ENCODE measurements around the gene KIAA1217.

Gene KIAA1217

DNA sequence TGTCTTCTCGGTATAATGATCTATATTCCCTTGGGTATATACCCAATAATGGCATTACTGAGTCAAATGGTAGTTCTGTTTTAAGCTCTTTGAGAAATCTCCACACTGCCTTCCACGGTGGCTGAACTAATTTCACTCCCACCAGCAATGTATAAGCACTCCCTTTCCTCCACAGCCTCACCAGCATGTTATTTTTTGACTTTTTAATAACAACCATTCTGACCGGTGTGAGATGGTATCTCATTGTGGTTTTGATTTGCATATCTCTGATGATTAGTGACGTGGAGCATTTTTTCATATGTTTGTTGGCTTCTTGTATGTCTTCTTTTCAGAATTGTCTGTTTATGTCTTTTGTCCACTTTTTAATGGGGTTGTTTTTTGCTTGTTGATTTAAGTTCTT is 33.6 kb downstream of the KIAA1217 start:
- no peak for DNase-seq

DNA sequence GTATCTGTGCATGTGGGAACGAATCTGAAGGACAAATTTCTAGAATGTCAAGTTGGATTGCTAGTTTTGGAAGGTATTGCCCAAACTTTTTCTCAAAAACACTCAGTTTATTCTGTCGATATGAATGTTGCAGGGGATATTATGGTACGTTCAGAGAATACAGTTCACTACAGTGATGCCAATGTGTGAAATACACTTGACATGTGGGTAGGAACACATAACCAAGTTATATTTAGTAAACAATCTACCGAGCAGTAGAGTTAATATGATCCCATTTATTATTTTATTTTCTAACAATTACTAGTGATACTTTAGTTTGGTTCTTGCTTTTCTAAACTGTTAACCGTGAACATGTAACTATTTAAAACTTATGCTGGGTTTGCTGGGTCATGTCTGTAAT is 37.4 kb downstream of the KIAA1217 start:
- DNase-seq = no peak

DNA sequence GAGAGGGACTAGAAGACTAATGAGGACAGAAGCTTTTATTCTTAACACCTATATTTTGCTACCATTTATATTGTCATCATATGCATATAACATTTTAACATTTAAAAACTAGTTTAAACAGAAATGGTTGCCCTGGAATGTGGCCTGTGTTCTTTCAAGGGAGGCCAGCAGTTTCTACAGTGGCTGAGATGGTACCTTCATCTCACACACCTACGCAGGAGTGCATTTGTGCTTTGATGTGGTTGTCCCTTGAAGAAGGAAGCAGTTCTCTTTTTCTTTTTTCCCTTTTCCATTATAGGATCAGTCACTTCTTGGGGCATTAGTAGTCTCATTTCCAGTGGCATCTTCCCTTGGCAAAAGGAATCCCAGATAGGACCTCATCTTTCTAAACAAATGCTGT is 38.9 kb downstream of the KIAA1217 start:
- DNase-seq = no peak

DNA sequence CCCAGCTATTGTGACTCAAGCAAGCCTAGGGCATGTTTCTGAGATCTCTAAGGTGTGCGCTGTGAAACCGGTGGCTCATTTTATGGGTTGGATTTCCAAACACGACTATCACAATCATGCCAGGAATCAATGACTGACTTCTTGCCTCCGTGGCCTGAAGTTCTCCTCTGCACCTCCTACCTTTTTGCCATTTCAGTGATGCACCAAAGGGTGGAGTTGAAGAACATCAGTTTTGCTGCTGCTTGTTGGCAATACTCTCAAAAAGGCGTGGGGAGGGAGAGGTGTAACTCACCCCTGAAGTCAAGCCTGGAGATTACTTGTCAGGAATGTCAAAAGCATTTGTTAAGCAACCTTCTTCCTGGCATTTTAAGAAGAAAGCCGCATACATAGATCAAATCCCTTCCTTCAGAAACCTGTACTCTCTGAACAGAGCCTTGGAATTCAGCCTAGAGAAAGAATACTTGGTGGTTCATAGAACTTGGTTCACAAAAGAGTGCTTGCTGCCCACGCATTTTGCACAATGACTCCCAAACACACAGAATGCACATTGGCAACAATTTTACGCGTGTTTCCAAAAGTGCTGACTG is 41.0 kb downstream of the KIAA1217 start:
- no peak for DNase-seq

DNA sequence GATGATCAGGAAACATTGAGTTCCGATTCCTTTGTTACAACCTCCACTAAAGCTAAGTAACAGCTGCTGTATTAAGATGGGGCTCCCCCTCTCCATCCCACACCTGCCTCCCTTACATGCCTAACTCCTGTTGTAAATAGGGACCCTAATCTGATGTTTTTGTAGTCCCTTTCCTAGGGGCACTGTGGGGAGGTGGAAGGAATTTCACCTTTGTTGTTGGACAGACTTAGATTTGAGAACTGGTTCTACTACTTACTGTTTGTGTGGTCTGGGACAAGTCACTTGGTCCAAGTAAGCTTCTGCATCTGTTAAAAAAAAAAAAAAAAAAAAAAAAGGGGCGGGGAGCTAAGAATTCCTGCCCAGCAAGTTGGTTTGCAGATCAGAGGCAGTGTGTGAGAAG is 42.6 kb downstream of the KIAA1217 start:
- DNase-seq = peak in 1 of 2 experiments; percentile 0

DNA sequence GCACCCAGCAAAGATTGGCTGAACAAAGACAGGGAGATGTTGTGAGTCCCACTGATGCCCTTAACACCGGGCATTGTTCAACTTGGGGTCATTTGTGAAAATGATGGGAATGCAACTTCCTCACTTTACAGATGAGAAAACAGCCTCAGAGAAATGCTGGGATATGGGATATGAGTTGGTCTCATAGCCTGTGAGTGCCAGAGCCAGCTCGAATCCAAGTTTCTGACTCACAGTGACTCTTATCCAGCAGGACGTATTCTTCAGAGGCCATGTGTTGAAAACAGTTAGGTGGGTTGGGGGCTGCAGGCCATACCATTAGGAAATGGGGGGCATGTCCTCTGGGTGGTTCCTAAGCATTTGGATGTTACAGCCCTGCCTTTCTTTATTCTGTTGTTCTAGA is 45.2 kb downstream of the KIAA1217 start:
- no peak for DNase-seq

DNA sequence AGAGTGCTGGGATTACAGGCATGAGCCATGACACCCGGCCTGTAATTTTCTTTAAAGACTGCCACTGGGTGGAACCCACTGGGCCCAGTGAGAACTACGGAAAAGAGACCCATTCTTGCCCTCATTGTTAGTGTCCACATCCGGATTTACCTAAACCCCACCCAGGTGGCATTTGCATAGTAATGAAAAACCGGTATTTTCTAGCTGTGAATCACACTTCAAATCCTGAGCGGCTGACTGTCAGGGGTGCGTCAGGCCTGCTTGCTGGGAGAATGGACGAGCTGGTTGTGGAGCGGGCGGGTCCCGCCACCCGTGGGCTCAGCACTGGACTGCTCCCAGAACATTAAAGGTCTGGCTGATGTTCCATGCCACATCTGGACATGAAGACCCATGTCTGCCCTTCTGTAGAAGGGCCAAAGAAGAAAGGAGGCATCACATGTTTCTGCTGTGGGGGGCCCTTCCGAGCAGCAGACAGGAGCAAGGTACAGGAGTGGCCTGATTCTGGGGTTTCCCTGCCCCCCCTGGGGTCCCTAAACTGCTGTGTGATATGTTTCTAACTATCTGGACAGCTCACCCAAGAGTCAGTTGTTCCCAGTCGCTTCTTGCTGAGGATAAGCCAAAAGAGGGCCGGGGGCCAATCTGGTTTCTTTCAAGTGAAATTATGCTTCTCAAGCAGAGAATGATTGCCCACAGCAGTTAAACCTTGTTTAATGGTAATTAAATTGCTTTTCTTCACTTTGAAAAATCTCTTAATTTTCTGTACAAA is 46.4 kb downstream of the KIAA1217 start:
- DNase-seq = no peak

DNA sequence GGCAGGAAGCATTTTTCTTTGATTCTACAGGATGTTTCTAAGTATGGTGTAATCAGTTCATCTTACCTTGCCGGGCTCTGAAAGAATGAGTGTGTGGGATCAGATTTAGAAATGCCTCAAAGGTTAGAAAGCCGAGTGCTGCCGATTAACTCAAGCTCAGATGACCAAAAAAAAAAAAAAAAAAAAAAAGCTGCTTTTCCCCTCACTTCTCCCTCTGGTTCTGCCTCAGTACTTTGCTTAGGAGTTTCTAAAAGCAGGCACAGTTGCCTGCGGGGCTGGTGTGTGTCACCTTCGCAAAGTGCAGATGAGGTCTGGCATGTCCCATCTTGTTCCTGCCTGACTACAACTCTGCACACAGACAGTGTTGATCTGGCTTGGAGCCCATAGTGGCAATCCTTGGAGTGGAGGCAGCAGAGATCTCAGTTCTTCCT is 47.0 kb downstream of the KIAA1217 start:
- no peak for DNase-seq

DNA sequence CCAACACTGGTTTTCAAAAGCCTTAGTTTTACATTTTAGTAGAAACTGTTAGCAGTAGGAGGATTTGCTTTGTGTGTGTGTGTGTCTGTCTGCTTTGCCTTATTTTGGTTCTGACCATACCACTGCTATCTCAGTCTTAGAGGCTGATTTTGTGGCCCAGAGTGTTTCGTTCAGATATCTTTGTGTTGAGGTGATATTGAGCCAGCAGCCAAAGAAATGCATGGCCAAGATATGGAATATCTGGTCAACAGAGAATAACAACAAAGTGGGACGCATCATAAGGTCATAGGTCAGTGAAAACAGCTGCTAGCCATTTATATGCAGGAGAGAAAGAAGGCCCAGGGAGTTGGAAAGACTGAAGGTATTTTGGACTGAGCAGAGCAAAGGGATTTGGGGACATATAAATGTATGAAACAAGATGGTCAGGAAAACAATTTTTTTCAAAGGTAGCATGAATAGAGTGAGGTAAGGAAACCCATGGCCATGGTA is 47.7 kb downstream of the KIAA1217 start:
- DNase-seq = no peak

DNA sequence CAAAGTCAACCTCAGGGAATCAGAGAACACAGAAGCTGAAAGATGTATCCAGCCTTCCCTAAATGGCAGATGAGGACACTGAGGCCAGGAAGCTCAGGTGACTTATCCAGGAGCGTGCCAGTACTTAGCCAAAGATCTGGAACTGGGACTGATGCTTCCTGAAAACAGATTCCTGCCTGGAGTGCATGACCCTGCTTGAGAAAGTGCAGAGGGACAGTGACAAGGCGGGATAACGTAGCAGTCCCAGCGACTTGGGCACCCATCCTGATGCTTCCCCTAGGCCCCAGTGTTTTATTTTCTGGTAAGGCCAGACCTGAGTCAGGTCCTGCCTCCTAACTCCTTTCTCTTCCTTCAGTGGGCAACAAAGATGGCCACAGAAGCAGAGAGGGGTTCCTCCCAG is 48.6 kb downstream of the KIAA1217 start:
- no peak for DNase-seq

DNA sequence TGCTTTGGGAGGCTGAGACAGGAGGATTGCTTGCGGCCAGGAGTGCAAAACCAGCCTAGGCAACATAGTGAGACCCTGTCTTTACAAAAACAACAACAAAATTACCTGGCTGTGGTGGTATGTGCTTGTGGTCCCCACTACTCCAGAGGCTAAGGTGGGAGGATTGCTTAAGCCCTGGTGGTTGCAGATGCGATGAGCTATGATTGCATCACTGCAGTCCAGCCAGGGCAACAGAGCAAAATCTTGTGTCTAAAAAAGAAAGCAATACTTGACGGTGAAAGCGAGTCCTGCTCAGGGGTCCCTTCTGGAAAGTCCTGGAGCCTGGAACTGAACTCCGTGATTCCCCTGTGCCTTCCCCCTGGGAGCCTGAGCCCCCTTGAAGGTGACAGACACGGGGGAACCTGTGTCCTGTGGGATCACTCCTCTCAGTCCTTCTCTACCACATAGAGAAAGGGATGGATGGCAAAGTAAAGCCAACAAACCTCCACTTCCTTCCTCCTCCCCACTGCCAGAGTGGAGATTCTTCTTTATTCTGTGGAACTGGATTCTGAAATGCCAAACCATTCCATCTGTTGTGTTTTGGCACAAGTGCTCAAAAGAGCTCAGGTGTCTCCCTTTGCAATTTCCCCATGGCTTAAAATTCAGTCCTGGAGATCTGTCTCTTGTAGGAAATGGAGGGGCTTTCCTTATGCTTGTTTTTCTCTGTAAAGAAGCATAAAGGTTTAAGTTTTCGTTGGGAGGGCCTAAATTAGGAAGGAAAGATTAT is 50.6 kb downstream of the KIAA1217 start:
- peak in 1 of 2 experiments; percentile 1 for DNase-seq

DNA sequence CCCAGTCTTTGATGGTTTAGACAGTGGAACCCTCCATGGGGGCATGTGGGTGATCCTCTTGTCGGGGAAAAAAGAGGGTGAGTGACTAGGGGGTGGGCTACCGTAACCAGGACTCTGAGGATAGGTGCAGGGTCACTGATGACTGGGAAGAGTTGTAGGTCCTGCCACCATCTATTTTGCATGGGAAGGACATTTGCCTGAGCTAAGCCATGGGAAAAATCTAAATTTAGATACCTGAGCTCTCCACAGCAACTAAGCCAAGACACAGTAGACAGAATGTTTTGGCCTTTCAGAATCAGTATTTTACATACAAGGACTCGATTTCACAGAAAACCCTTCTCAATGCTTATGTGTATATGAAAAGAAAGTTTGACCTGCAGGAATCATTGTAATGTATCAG is 52.7 kb downstream of the KIAA1217 start:
- DNase-seq = no peak

DNA sequence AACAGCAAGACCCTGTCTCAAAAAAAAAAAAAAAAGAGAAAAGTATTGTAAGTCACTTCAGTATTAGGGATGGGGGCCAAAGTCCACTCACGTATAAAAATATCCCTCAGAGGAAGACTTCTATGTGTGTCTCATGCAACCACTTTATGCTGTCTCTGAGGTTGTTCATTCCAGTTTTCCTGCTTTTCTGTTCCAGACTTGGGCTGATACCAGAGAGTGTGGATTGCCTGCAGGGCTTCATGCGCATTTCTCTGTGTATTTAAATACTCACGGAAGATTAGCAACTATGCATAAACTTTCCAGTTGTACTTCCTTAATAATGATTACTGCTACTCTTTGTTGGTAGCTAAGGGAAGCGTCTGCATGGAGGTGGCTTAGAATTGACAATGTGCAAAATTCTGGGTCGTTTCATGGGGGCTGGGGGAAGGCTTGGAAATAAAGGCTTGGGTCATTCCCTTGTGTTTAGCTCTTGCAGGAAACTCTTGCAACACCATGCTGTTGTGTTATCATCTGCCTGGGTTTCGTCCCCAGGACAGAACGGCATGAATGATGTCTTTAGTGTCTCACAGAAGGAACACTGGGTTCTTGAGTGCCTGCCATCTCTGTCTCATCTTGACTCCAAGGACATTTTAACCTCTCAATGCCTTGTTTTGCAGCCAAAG is 54.1 kb downstream of the KIAA1217 start:
- no peak for DNase-seq

DNA sequence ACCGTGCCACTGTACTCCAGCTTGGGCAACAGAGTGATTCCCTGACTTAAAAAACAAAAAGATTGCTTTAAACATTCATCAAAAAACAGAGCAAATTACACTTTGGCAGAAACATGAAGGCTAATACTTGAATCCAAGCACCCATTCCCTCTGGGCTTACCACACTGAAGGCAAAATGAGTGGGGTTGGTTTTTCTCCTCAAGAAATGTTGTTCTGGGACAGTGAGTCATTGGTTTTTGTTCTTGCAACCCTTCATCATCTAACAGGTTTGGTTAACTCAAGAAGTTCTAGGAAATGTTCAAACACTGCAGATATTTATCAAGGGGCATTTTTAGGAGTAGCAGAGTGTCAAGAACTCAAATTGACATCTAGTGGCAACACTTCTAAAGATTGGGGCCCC is 60.5 kb downstream of the KIAA1217 start:
- DNase-seq = no peak

DNA sequence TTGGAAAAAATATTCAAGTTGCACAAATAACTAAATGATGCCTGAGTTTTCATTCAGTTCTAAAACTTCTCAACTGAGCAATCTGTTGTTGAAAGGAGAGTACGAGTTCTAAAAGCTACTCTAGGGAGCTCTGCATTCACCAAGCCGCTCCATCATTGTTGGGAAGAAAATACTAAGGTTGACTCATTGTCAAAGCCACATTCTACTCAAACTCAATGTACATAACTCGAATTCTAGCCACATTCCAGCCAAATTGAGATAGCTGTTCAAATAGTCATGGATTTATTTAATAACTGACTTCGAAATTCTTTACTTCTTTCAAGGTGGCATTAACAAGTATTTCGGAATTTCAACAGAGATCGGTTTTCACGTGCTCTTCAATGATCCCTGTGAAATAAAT is 63.4 kb downstream of the KIAA1217 start:
- DNase-seq = no peak

DNA sequence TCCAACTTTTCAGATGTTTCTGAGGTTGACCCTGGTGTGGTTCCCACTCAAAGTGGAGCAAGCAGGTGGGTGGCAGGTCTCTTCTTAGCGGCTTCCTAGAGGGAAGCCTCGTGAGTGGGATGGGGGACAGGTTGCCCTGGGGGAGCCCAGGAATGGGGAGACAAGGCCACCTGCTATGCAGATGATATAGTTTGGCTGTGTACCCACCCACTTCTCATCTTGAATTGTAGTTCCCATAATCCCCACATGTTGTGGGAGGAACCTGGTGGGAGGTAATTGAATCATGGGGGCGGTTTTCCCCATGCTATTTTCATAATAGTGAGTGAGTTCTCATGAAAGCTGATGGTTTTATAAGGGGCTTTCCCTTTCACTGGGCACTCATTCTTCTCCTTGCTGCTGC is 68.3 kb downstream of the KIAA1217 start:
- no peak for DNase-seq

DNA sequence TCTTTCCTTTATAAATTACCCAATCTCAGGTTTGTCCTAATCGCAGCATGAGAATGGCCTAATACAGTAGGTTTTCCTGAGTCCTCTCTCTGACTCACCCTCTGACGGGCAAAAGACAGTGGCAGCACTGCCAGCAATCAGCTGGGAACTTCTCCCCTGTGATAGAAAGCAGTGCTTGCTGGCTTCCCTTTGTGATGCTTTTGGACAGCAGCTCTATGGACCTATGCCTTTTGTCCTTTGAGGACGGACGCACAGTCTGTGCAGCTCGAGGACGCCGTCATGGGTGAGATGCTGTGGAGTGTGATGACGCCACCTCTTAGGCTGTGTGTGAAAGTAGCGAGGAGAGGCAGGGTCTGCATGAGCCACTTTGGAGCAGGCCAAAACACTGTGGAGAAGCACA is 68.8 kb downstream of the KIAA1217 start:
- no peak for DNase-seq

DNA sequence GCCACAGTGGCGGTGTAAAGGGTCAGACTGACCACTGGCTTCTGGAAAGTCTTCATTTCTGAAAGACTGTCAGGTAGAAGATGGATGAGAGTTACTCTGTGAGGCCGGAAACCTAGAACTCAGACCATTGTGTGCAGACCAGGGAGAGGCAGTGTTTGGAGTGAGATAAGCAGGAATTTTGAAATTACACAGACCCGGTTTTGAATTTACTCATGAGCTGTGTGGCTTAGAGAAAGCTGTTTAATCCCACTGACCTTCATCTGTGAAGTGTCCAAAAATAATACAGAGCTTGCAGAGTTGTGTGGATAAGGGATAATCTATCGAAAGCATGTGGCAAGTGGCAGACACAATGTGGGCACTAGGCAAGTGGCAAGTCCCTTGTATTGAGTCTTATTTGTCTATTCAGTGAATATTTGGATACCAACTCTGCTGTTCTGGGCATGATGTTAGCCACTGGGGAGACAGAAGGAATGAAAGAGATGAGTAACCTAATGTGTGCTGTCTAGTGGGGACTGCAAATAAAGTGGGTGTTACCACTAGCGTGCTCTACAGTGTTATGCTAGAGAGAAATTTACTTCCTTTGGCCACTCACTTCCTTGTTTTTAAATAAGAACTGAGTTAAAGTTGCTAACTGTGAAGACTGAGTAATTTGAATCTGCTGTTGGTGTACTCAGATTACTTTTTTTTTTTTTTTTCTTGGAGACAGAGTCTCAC is 69.4 kb downstream of the KIAA1217 start:
- no peak for DNase-seq

DNA sequence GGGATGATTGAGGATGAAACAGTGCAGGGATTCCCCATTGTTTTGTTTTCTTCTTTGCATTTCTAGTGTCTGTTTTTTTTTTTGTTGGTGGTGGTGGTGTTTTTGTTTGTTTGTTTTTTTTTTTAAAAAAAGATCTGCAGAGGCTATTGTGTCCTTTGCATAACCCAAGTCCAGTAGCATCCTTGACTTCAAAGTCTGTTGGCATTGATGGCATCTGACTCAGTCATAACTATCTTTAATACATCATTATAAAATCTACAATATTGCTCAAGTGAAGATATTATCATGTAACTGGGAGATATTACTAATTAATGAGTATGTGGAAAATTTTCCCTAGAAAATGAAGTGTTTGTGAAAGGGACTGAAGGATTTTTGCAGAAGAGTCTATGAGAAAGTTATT is 70.2 kb downstream of the KIAA1217 start:
- DNase-seq = no peak

DNA sequence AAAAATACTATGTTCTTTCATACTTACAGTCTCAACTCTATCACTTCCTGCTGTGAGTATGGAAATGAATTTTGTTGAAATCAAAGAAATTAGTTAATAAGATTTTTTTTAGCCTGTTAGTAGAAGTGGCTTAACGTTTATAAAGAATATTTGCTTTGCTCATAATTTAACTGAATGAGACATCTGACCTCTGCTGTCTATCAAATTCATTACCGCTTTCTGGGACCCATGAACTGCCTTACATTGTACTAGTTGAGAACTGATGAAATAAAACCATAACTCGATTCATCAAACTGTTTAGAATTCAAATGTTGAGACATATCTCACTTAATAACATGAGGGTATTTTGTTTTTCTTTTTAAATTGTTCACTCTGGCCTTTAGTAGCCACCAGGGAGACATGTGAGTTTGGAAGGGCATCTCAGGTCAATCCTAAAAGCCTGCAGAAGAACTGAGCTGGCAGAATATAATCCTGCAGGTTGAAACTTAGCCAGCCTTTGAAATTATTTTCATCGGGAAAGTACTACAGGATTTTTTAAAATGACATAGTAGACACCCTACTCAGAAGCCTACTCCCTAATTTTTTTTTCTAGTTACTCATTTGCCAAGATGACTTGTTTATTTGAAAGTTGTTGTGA is 78.7 kb downstream of the KIAA1217 start:
- DNase-seq = no peak

DNA sequence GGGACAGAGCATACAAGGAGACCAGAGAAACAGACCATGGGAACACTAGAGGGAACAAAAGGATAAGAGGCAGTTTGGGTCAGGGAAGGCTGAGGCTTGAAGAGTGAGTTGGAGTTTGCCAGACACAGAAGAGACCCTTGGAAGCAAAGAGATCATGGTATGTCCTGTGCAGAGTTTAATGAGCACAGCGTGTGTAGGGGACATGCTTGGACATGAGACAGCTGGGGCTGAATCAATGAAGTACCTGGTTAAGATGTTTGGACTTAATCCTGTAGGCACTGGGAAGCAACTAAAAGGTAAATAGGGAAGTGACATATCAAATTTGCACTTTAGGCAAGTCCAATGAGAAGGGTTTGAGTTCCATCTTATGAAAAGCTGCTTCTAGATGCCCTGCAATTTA is 79.6 kb downstream of the KIAA1217 start:
- DNase-seq = peak in 1 of 2 experiments; percentile 14

DNA sequence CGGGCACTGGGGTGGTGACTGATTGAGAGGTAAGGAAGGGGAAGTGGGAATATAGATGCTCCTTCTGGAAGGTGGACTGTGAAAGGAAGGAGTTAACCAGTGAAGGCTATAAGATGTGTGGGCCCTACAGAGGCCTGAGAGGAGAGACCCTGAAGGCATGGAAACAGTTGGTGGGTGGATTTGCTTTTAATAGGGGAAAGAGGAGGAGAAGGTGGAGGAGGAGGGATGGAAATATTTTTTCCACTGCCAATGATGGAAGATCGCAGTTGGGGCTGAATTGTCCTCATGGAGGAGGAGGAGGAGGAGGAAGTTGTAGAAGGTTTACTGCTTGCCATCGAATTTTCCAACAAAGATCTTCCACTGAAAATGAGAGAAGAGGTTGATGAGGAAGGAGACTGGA is 80.3 kb downstream of the KIAA1217 start:
- no peak for DNase-seq

Data from NCI-H524 (cell line).